DMS153 (cell line): ENCODE data around the gene FAM228A.
"Not testable (repeated sequence)": the region's sequence is repeated elsewhere in the genome, so short reads cannot be mapped to it uniquely, and the experiment has no call there.

Experiments used
- DNase-seq: peaks from one replicate; lab custom pipeline; 2025; lab: John Stamatoyannopoulos, UW

The FAM228A gene

DNA sequence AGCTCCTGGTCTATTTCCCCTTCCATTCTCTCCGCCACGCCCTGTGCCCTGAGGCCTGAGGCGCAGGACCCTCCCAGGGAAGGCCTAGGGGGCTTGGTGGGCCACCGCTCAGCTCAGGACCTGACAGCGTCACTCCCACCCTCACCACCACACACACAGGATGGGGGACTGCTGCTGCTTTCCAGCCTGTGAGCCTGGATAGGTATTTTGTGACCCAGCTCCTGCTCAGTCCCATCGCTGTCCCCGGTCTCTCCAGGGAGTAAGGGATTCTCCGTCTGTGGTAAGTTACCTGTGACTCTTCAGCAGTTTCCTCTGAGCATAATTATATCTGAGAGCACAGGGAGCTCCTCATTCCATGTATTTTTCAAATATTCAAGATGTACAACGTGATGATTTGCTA, 16.3 kb downstream of the FAM228A start:
- DNase-seq, result no peak

DNA sequence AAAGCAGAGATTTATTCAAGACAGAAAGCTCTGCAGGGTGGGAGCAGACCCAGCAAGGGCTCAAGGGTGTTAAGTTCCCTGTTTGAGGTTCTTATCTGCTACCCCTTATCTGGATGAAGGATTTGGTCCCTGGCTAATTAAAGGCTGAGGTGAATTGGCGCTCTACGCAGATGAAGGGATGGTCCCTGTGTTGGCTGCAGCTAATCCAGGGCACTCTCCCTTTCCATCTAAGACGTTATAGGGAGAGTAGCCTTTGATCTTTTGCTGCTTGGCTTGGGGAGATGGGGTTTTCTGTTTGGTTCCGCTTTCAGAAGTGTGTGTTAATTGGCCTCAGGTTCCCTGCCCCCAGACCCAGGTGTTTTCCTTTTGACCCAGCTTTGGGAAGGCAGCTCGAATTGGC, 17.0 kb downstream of the FAM228A start:
- no peak for DNase-seq

DNA sequence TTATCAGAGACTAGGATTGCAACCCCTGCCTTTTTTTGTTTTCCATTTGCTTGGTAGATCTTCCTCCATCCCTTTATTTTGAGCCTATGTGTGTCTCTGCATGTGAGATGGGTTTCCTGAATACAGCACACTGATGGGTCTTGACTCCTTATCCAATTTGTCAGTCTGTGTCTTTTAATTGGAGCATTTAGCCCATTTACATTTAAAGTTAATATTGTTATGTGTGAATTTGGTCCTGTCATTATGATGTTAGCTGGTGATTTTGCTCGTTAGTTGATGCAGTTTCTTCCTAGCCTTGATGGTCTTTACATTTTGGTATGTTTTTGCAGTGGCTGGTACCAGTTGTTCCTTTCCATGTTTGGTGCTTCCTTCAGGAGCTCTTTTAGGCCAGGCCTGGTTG, 22.4 kb downstream of the FAM228A start:
- DNase-seq, result not testable (repeated sequence)

DNA sequence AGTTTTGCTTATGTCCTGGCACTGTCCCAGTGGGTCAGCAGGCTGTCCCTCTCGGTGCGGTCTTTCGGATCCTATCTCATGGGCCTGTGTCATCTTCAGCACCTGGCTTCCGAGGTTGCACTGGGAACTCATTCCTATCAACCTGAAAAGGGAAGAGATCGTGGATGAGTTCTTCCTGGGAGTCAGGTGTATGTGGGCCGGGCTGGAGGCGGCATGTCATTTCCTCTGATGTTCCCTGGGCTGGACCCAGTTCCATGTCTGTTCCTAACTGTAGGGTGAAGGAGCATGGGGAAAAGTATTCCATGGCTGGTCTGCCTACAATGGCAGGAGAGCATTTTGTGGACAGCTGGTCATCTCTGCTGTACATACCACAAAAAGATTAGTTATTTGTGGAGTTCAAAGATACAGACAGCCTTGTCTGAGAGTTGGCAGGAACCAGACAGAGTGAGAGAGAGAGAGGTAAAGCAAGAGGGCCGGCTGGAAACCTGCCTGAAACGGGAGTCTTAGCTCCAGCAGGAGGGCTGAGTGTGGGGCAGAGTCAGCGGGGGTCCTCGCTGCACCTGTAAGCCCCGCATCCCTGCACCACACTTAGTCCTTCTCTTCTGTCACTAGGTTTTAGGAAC, 25.2 kb downstream of the FAM228A start:
- no peak for DNase-seq

DNA sequence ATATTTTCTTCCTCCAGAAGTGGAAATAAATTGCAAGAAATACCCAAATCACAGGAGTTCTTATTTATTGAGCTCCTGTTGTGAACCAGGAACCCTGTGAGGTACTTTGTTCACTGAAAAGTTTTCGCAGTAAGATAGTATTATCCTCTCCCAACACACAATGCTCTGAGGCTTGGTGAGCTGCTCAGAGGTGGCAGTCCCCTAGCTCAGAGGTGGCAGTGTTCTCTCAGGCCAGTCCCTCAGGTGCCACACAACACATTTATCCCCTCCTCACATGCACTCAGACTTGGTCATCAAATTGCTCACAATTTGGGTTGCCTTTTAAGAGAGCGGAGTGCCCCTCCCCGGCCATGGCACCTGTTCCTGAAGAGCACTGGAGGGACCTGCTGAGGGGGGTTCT, 25.9 kb downstream of the FAM228A start:
- DNase-seq, result no peak

DNA sequence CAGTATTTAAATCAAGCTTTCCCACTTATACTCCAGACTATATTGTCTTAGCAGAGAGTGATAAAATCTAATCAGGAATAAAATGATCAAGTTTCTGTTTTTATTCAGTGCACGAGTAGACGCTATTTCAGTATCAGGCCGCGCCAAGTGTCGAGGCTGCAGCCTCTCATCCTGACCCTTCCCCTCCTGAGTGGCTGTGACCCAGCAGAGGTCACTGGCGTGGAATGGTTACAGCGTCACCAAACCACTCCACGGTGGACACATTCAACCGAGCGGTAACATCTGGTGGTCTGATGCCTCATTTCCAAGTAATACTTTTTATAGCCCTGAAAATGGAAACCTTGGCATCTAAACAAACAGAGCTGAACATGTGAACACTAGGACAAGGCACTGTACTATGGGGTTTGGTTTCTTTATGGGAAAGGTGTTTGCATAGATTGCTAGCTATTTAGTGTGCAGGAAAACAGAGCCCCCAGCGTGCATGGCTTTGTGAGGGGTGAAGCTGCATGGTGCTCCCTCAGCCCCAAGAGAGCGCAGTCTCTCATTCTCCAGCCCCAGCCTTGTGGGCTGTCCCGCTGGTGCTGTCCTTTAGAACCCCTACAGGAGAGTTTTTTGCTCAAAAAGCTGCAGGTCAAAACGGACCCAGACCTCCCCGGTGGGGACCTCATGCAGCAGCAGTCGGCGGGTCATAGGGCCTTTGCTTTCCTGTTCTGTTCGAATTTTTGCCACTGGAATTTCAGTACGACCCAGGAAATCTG, 28.4 kb downstream of the FAM228A start:
- DNase-seq, result no peak

DNA sequence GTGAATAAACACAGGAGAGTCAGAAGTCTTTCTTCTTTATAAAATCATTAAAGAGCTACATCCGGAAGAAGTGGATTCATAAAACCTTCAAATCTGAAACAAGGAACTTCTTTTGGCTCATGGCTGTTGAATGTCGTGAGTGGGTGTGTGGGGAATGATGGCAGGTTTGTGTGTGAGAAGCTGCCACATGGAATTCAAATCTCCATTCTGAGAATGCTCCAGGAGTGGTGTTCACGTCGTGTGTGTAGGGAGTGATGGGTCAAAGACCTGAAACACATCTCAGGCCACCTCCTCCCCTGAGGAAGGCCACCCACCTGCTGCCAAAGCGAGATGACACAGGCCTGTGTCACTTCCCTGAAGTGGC, 28.9 kb downstream of the FAM228A start:
- no peak for DNase-seq

DNA sequence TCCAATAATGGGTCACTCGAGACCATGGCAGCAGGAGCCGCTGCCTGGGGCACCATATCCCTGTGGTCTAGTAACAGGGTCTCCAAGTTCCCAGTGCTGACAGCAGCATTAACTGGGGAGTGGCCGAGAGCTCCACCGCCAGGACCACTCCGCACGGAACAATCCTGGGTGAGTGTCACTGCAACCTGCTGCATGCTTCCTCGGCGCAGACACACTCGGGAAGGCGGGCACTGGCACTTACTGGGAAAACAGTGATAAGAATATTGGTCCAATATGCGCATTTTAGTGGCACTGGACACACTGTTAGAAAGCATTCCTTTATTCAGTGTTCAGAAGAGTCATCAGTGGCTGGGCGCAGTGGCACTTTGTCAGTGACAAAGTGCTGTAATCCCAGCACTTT, 29.7 kb downstream of the FAM228A start:
- no peak for DNase-seq

DNA sequence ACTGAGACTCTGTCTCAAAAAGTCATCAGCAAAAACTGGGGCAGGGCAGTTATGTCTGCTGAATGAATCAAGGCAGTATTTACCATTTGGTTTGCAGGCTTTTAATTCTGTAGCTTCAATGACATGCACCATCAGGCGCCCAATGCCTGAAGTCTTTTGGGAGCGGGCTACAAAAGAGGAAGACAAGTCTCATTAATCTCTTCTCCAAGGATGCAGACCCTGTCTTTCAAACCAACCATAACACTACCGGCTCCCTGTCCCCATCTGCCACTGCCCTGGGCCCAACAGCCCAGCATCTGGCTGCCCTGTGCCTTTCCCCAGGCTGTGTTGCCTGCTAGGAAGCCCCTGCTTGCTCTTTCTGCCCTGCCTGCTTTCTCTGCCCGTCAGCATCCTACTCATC, 30.3 kb downstream of the FAM228A start:
- DNase-seq, result no peak

DNA sequence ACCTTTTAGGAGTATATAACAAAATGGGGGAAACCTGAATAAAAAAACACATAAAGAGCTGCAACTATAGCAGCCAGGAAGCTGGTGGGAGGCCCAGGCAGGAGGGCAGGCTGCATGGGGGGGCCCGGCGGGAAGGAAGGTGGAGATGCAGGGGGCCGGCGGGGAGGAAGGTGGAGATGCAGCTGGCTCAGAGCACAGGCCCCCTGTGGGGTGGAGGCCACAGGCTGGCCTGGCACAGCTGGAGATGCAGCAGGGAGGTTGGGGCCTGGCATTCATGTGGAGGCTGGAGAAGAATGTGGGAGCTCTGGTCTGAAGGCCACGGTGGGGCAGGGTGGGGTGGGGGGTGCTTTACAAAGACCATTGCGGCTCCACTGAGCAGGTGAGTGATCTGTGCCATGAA, 31.4 kb downstream of the FAM228A start:
- no peak for DNase-seq

DNA sequence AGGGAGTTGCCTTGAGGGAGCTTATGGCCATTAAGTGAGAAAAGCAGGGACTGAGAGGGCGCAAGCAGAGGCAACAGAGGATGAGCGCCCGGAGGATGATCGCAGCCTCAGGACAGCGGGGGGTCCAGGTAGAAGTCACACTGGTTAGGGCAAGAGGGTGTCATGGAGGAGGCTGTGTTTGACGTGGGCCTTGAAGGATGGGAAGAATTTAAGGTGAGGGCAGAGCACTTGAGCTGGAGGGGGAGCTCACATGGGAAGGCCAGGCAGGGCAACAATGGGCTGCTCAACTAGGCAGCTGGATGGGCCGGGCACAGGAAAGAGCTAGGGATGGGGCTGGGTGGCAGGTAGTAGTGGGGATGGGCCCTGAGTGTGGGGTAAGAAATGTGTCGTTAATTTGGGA, 31.9 kb downstream of the FAM228A start:
- no peak for DNase-seq

DNA sequence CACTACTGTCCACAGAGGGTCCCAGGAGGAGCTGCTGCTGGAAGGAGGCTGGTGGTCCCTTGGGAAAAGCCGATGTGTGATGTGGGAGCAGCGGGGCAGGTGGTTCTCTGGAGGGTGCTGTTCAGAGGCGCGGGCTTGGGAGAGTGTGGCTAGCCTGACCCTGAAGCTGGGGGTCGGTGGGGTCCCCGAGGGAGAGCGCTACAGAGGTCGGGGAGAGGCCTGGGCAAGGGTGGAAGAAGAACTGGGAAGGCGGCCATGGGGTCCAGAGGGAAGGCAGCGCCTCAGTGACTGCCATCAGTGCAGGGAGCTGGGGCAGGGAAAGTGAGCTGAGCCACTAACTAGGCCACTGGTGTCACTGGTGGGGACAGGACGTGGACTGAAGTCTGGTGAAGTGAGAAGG, 32.5 kb downstream of the FAM228A start:
- no peak for DNase-seq

DNA sequence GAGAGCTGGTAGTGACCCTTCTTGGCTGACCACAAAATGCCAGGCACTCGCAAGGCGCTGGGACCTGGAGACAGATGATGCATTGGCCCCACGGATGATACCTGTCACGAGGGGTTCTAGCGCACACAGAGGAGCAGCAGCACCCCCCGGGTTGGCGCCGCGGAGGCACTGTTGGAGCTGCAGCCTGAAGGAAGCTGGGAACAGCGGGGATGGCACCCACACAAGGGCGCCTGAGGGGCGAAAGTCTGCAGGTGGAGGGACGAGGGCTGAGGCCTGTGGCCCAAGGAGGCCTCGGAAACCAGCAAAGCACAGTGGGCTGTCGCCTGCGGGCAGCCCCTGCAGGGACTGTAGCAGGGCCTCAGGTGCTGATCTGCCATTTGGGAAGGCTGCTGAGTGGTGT, 33.6 kb downstream of the FAM228A start:
- no peak for DNase-seq

DNA sequence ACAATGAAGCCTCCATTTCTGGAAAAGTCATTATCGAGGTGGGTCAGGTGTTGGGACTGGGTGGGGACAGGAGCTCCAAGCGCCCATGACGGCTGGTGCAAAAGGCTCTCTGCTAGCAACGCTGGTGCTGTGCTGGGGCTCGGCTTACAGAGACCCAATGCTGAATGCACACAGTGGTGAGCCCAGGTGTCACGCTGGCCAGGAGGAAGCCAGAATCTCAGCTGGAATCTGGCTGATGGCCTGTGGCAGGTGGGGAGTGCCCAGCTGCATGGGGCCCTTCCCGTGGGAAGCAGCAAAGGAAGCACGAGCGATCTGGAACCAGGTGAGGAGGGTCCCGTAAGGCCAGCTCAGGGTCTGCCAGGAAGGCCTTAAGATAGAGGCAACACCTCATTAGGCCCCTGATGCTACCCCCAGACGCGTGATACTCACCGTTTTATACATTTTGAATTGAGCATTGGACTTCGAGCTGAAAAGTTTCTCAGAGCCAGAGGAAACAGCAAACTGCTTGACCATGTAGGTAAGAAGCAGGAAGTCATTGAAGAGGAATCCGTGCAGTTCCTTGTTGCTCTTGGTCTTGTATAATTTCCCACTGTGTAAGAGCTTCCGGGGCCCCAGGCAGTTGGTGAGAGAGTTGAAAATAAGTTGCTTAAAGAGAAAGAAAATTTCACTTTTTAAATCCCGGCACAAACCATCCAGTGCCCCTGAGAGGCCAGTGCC, 34.7 kb downstream of the FAM228A start:
- DNase-seq, result no peak

DNA sequence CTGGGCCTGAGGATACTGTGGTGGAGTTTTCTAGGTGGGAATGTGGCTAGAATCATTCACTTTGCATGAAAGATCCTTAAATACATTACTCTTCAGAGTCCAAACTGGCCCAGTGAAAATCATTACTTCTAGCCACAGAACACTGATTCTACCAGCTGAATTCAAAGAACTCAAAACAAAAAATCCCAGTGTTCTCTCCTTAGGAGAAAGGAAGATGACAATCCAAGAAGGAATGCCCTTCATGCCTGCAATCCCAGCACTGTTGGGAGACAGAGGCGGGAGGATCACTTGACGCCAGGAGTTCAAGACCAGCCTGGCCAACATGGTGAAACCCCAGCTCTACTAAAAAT, 35.2 kb downstream of the FAM228A start:
- DNase-seq, result no peak

DNA sequence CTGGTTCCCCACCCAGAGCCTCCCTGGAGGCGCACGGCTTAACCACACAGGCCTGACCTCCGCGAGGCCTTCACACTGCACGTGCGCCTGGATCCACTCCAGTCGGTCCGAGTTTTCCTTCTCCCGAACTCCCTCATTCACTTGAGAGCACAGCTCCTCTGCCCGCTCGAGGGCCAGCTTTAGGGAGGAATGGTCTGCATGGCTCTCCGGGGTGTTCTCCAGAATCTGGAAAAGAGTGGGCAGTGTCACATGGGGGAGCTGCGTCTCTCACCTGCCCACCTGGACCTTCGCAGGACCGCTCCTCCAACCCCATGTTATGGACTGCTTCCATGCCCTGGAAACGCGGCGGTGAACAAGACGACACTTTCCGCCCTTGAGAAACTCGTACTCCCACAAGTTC, 35.9 kb downstream of the FAM228A start:
- no peak for DNase-seq

DNA sequence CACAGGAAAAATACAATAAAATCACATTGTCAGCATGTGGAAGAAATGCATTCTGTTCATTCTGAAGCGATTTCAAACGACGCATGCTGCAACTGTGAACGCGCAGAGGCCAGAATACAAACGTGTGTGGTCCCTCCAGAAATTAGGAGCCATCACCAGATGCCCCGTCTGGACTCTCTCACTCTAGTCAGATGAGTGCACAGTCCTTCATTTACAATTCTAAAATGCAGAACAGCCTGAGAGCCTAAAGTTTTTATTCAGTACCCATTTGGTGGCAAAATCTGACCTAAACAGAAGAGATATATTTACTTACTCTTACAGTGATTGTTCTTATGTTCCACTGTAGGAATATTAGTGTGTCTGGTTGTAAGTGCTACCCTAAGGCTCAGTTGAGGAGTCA, 36.6 kb downstream of the FAM228A start:
- DNase-seq, result no peak

DNA sequence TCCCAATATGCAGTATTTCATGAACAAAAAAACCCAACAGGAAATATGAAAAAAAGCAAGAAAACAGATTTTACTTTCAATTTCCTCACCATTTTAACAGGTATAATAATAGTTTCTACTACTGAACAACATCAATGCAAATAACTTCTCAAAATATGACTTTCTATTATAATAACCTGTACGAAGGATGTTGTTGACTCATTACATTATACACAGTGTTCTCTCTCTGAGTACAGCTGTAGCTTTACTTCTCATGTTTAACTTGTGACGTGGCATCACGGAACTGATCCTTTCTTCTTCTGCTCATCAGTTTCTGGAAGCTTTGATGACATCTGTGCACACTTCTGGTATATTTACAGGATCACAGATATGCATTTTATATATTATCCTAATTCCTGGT, 40.0 kb downstream of the FAM228A start:
- DNase-seq, result no peak

DNA sequence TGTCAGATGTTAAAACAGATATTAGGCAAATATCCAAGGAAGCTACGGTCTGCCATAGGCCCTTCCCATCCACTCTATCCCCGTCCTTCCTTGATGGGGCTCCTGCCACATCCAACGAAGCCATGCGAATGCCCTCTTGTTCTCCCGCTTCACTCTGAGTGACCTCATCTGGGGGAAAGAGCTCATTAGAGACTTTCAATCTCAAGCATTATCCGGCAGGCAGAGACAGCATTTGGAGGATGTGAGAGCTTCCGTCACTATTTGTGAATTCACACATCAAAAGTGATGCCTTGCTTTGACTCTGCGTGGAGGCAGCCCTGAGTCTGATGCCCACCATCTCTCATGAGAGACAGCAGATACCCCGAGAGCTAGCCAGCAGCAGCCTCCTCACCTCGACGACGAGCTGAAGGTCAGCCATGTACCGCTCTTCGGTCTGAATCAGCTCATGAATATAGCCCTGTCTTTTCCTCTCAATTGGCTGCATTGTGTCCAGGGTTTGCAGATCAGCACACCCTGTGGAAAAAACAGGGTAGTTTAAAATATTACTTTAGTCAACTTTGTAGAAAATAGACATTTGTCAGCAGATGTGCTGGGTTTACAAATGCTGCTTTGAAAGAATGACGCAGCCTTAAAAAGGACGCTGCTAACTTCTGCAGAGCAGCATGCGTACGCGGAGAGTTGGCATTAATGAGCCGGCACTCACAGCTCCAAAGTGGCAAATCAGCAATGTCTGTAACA, 45.9 kb downstream of the FAM228A start:
- no peak for DNase-seq

DNA sequence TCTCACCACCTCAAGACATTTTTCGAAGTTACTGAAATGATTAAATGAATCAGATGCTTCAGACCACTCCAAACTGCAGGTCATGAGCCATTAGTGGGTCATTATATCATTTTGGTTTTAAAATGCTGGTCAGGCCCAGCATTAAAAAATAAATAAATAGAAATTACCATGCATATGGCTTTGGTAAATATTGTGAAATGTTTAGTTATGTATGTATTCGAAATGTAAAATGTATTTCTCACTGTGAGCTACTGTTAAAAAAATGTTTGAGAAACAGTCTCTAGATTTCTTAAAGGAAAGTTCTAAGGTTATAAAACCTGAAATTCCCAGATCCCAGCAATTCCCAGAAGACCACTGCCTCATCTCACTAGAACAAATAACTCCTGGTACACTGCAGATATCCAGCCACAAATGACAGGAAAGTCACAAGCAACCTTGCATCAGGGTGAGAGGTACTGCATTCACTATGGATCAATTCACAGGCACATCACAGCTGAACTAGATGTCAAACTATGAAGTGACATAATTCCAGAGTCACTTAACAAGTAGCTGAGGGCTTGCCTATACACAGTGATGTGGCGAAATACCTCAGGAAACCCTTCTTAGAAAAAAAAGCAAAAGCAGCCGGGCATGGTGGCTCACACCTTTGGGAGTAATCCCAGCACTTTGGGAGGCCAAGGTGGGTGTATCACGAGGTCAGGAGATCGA, 46.6 kb downstream of the FAM228A start:
- DNase-seq, result no peak

DNA sequence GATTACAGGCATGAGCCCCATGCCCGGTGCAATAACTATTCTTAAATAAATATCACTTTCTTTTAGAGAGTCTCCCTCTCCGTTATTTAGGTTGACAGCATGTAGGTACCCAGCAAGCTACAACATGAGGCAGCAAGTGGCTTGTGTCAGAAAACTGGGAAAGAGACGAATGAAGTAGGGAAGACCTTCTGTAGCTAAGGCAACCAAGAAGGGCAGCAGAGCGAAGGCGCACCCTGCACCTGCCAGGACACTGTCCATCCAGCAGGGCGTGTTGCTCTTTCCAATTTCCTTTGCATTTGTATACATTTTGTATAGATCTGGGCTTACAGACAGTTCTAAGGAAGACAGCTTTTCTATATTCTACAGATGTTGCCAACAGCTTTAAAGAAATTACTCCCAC, 48.1 kb downstream of the FAM228A start:
- DNase-seq, result no peak
